Measurements from ENCODE around the gene PAX1. TPM values are rescaled to one million over a fixed set of nuclear protein-coding genes. Genes with fewer than 3 reads are reported as not detected.

The PAX1 gene
- total RNA-seq, 1 experiment from 2014 or later = not detected

- no peak for DNase-seq (ENCODE audit: low spot score)
These were observed 20.4 kb downstream of the PAX1 start for GRCh38 chr20:21725892-21726291.

- DNase-seq (ENCODE audit: low spot score) = no peak
These were observed 23.9 kb downstream of the PAX1 start for GRCh38 chr20:21729316-21729715.

GRCh38 chr20:21739161-21739560 lies 33.7 kb downstream of the PAX1 start:
- no peak for DNase-seq (ENCODE audit: low spot score)

- no peak for DNase-seq (ENCODE audit: low spot score)
These were observed 34.2 kb downstream of the PAX1 start for GRCh38 chr20:21739682-21740081.

- DNase-seq (ENCODE audit: low spot score) = no peak
These were observed 35.8 kb downstream of the PAX1 start for GRCh38 chr20:21741266-21741665.

GRCh38 chr20:21762646-21763045 lies 57.2 kb downstream of the PAX1 start:
- no peak for DNase-seq (ENCODE audit: low spot score)

GRCh38 chr20:21767200-21767738 lies 61.8 kb downstream of the PAX1 start:
- no peak for DNase-seq (ENCODE audit: low spot score)

- no peak for DNase-seq (ENCODE audit: low spot score)
These were observed 62.3 kb downstream of the PAX1 start for GRCh38 chr20:21767739-21768223.

Other genes starting within 250 kb of the PAX1 start
- gene NKX2-2, start 191.6 kb upstream of the PAX1 start, total RNA-seq (2014; rRNA removed; shearing (Covaris generic)) = 0.56 and 1.2 TPM in 2 replicates

All from H4 (cell line).